WERI-Rb-1 (cell line): ENCODE measurements around the gene CRY1.

Experiments
- DNase-seq: peaks from one replicate; pipeline ENCODE4 v3.0.0-alpha.2; 2020
- H3K27ac ChIP-seq: fragments of 250-450 bp; sonication (Bioruptor Pico); 2 replicates; pipeline ENCODE4 v1.5.1; 2020; ENCODE audit warnings: mild to moderate bottlenecking, moderate library complexity
- H3K27me3 ChIP-seq: fragments of 250-450 bp; sonication (Bioruptor Pico); 2 replicates; pipeline ENCODE4 v1.5.1; 2021; ENCODE audit warnings: mild to moderate bottlenecking, low read depth, moderate library complexity; ENCODE audit not compliant: insufficient read depth, severe bottlenecking
- H3K36me3 ChIP-seq: fragments of 250-450 bp; sonication (Bioruptor Pico); 2 replicates; pipeline ENCODE4 v1.5.1; 2020; ENCODE audit warnings: mild to moderate bottlenecking, moderate library complexity
- H3K4me3 ChIP-seq: 2 replicates; pipeline ENCODE4 v1.5.1; 2011; ENCODE audit warnings: low read depth, mild to moderate bottlenecking, control low read depth, low read length
- H3K9me3 ChIP-seq: fragments of 250-450 bp; sonication (Bioruptor Pico); 2 replicates; pipeline ENCODE4 v1.5.1; 2021; ENCODE audit warnings: mild to moderate bottlenecking, moderate library complexity; ENCODE audit not compliant: severe bottlenecking
- CTCF ChIP-seq: IDR thresholded peaks from 2 replicates; pipeline ENCODE4 v1.5.1; 2011; ENCODE audit warnings: low read depth, mild to moderate bottlenecking, control low read depth, inconsistent platforms, low read length

CRY1 gene

DNA sequence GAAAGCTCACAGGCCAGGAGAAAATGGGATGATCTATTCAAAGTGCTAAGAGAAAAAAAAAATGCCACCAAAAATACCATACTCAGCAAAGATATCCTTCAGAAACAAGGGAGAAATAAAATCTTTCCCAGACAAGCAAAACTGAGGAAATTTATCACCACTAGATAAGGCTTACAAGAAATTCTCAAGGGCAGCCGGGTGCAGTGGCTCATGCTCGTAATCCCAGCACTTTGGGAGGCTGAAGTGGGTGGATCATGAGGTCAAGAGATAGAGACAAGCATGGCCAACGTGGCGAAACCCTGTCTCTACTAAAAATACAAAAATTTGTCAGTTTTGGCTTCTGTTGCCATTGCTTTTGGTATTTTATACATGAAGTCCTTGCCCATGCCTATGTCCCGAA lies 48.2 kb downstream of the CRY1 start:
- Histone ChIP-seq H3K4me3 (no peak overlapping the region), H3K27ac (no peak overlapping the region), H3K27me3 (no peaks in the 10 kb centered on the region), H3K36me3 (no peaks in the 10 kb centered on the region), H3K9me3 (no peaks in the 10 kb centered on the region)
- TF ChIP-seq CTCF: no peak
- DNase-seq: no peak

DNA sequence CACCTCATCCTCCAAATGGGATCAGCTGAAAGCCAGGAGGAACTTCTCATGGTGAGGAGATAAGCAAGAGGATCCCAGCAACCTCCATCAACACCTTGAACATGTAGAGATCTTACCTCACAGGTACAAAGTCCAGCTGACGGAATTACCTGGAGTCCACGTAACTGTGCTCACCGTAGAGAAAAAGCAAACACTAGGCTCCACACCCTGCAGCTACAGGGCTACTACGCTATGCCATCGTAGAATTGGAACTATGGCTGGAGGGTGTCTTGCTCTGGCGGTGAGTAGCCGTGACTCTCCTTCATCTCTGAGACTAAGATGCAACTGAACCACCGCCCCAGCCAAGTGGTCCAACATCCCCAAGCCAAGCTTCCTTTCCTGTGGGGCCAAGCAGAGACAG lies 50.5 kb downstream of the CRY1 start:
- DNase-seq: no peak
- Histone ChIP-seq H3K27me3 (no peaks in the 10 kb centered on the region), H3K36me3 (no peaks in the 10 kb centered on the region), H3K9me3 (no peaks in the 10 kb centered on the region), H3K4me3 (no peak overlapping the region), H3K27ac (no peak overlapping the region)
- no peak for TF ChIP-seq CTCF

DNA sequence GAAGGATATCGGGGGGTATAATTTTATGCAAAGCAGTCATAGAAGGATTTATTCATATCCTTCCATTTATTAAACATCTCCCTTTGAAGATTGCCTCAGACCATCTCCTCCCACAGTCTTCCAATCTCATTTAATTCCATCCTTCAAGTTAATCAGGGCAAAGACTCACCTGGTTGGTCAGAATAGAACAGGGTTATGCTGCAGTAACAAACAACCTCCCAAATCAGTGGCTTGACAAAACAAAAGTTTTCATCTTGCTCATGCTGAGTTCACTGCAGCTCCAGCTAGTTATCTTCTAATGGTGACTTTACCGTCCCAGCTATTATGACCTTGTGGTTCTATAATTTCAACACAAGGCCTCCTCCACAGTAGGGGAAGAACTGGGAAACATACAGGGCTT lies 57.6 kb downstream of the CRY1 start:
- TF ChIP-seq CTCF: no peak
- Histone ChIP-seq H3K27ac (no peak overlapping the region), H3K9me3 (no peaks in the 10 kb centered on the region), H3K27me3 (no peaks in the 10 kb centered on the region), H3K4me3 (no peak overlapping the region), H3K36me3 (no peaks in the 10 kb centered on the region)
- no peak for DNase-seq

DNA sequence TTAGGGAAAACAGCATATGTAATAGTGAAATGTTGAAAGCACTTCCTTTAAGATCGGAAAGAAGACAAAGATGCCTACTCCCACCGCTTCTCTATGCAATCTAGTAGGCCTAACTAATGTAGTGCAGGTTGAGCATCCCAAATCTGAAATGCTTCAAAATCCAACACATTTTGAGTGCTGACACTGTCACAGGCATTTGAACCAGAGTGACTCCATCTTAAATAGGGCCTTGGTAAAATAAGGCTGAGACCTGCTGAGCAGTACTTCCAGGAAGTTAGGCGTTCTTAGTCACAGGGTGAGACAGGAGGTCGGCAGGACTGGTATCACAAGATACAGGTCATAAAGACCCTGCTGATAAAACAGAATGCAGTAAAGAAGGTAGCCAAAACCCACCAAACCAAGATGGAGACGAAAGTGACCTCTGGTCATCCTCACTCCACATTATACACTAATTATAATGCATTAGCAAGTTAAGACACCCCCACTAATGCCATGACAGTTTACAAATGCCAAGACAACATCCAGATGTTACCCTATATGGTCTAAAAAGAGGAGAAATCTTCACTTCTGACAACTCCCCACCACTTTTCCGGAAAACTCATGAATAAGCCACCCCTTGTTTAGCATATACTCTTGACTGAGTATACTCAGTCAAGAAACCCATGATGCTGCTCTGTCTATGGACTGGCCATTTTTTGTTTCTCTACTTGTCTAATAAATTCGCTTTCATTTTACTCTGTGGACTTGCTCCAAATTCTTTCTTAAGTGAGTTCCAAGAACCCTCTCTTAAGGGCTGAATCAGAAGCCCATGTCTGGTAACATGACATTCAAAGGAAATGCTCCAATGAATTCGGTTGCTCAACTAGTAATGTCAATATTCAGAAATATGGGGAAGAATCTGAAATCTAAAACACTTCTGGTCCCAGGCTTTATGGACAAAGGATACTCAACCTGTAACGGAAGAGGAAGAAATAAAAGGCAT lies 59.3 kb downstream of the CRY1 start:
- Histone ChIP-seq H3K27me3 (no peaks in the 10 kb centered on the region), H3K9me3 (no peaks in the 10 kb centered on the region), H3K36me3 (no peaks in the 10 kb centered on the region), H3K4me3 (no peak overlapping the region), H3K27ac (no peak overlapping the region)
- no peak for TF ChIP-seq CTCF
- no peak for DNase-seq

- Histone ChIP-seq H3K36me3 (no peaks in the 10 kb centered on the region), H3K27ac (no peak overlapping the region), H3K9me3 (no peaks in the 10 kb centered on the region), H3K27me3 (no peaks in the 10 kb centered on the region), H3K4me3 (no peak overlapping the region)
- no peak for TF ChIP-seq CTCF
- no peak for DNase-seq
Measured at GRCh38 chr12:107032266-107032665, 61.1 kb downstream of the CRY1 start.
